Measurements from ENCODE around the gene INKA1.
A peak's percentile ranks its signal among the peaks of the same experiment; 100 is the strongest.

INKA1 gene

GRCh38 chr3:49787182-49787464, 15.9 kb upstream of the INKA1 start:
- no peak for DNase-seq

DNA sequence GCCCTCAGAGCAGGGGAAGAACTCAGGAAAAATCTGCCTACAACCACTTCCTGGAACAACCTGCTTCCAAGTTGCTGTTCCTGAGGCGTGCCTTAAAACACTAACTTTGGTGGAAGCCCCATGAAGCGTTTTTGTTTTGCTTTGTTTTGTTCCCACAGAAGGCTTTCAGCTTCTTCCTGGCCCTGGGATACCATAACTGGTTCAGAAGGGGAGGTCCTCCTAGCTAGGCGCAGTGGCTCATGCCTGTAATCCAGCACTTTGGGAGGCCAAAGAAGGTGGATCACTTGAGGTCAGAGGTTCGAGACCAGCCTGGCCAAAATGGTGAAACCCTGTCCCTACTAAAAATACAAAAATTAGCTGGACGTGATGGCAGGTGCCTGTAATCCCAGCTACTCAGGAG, 15.5 kb upstream of the INKA1 start:
- no peak for DNase-seq

GRCh38 chr3:49788056-49788455, 15.0 kb upstream of the INKA1 start:
- DNase-seq = no peak

DNA sequence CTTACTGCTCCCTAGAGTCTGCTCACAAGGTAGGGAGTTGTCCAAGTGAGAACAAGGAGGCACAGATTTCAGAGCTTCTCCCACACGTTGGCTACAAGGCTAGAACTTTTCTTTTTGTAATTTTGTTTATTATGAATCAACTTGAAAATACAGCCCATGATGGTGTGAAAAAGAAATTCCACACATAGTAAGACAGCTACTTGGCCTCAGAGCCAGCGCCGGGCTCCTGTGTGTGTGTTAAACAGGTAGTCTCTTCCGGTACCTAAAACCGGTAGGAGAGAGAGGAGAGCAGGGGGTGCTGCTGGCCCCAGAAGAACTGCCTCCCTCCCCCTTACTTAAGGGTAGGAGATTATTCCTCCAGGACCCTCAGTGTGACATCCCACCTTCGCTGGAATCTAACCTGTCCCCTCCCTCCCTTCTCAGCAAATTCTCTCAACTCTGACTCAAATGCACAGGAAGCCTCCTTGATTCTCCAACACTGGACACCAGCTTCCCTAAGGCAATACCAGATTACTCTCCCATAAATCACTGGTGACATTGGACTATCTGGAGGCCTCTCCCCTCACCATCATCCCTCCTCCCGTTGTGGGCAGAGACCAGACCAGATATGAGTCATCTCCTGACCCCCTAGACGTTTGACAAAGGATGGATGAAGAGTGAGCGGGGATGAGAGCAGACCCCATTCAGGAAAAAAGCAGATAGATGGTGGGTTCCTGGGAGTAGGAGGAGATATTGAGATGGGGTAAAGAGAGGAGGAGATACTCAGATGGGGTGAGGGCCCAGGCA, 12.2 kb upstream of the INKA1 start:
- no peak for DNase-seq

GRCh38 chr3:49791571-49791970, 11.5 kb upstream of the INKA1 start:
- no peak for DNase-seq

- DNase-seq = no peak
Measured at GRCh38 chr3:49792371-49793150, 10.5 kb upstream of the INKA1 start.

DNA sequence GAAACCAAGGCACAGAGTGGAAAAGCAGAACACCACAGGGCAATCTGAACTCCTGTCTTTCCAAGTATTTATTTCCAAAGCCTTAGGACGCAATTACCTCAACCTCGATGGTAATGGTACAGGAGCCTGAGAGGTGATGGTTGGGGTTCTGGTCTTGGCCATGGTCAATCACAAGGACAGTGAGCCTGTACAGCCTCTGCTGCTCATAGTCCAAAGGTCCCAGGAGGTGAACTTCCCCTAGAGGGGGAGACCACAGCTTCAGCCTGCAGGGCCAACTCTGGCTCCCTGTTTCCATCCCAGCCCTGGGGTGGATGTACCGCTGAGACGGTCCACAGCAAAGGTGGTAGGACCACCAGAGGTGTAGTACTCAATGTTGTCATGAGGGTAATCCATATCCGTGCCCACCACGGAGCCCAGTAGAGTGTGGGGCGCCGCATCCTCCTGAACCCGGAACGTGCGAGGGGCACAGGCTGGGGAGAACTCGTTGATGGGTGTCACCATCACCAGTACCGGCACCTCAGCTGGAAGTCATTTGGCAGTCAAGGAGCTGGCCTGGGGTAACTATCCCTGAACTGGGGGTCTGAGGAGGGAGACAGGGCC, 9.5 kb upstream of the INKA1 start:
- no peak for DNase-seq

DNA sequence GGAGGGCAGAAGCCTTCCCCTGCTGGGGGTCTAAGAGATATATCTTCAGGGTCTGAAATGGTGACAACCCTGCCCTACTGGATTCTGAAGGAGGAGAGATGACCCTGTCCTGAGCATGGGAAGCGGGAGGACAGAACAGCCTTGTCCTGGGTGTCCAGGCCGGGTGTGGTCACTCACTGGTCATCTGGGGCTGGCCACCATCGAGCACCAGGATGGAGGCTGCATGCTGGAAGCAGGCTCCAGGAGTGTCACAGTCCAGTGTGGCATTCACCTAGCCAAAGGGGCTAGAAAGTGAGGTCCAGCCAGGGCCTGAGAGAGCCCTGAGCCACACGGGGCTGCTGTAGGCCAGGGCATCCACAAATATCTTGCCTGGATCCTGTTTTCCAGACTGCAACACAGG, 8.6 kb upstream of the INKA1 start:
- DNase-seq = no peak

DNA sequence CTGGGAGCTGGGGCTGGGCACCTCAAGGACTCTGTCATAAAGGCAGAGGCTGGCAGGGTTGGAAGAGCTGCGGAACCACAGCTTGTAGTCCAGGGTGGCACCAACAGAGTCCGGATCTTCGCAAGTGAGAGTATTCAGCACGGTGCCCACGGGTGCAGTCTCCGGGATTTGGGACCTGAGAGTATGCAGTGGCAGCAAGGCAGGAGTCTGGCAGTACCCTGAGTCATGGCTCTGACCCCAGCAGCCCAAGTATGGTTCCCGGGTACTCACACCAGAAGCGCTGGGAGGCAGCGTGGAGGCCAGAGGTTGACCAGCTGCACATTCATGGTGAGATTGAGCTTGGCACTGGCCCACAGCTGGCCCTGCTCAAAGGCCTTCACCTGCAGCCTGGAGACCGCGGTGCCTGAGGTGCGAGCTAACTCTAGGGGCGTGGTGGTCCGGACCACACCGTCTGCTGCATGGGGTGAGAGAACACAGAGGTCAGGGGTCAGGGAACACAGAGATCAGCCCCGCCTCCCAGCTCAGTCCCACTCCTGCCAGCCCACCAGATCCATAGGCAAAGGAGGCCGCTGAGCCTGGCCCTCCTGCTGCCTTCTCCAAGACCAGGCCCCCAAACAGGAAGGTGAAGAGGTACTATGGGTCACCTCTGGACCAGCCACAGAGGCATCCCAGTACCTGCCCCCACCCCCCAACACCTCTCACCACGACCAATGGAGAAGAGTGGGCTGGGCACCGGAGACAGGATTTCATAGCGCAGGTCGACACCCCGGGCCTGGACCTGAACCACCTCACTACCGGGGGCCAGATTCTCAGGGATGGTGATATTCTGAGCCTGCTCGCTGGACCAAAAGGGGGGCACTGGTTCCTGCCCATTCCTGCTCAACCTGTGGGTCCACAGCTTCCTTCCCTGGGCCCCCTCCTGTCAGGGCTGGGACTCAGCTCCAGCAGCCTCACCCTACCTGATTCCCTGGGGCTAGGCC, 7.8 kb upstream of the INKA1 start:
- no peak for DNase-seq

DNA sequence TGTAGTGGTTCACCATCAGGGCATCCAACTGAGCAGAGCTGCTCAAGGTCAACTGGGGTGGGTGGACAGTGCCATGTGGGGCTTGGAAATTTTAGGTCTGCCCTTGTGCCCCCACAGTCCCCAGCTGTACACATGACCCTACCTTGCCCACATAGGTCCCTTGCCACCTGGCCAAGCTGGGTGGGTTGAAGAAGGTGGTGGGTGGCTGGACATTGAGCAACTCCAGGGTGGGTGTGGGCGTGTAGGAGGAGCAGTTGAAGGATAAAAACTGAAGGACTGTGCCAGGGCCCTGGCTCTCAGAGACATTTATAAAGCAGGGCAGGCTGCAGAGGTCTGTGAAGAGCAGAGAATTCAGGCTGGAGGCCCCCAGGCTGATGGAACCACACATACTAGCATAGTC, 4.0 kb upstream of the INKA1 start:
- DNase-seq = no peak

- DNase-seq = no peak
Measured at GRCh38 chr3:49799761-49800160, 3.3 kb upstream of the INKA1 start, which contains the start of gene CDHR4. Gene CDHR4, minus strand, starts transcription at chr3:49799873. Its CDS starts 61 bp downstream, at chr3:49799812.

GRCh38 chr3:49801160-49801559, 1.9 kb upstream of the INKA1 start:
- no peak for DNase-seq

- DNase-seq = no peak
Measured at GRCh38 chr3:49803465-49804140, 542 bp downstream of the INKA1 start.

GRCh38 chr3:49804141-49805041, 1.3 kb downstream of the INKA1 start:
- DNase-seq = no peak

DNA sequence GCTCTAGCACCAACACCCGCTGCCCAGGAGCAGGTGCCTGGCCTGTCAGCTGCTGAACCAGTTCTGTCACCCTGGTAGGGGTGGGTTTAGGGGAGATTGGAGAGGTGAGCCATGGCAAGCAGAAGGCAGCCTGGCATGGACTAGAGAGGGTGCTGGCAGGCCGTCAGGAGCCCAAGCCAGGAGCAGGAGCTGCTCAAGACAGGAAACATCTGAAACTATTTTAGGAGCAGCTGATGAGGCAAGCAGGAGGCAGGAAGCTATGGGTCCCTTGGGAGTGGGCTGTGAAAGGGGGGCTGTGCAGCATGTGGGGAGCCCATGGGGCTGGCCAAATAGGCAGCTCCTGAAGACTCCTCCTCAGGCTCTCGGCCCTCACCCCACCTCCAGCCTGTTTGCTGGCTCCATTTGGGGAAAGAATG, 2.3 kb downstream of the INKA1 start:
- peak; percentile 21 for DNase-seq

- peak; percentile 27 for DNase-seq
Measured at GRCh38 chr3:49805897-49806701, 3.0 kb downstream of the INKA1 start.

- no peak for DNase-seq
Measured at GRCh38 chr3:49806850-49807249, 3.8 kb downstream of the INKA1 start.

DNA sequence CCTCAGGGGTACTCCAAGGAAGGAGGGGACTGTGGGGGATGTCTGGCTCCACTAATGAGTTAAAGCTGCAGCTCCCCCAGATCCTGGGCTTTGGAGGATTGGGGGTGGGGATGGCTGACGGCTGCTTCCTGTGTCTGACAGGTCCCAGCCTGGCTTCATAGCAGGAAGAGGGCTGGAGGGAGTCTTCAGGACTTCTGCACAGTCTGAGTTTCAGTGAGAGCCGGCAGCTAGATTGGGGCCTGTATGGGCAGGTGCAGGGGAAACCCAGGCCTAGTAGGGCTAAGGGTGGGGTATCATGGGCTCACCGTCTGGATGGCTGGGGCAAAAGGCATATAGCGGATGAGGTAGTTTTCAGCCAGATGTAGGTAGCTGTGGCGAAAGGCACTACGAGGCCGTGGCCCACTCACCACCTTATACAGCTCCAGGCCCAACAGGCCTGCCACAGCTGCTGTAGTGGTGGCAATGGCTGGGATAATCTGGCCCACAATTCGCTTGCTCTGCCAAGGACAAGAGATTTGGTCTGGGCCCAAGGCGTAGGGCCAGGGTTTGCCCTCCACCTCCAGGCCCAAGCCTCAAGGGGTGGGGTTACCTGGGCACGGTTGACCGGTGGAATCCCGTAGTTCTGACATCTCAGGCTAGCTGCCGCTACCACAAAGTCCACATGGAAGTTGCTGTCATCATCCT, 4.5 kb downstream of the INKA1 start:
- DNase-seq = no peak

DNA sequence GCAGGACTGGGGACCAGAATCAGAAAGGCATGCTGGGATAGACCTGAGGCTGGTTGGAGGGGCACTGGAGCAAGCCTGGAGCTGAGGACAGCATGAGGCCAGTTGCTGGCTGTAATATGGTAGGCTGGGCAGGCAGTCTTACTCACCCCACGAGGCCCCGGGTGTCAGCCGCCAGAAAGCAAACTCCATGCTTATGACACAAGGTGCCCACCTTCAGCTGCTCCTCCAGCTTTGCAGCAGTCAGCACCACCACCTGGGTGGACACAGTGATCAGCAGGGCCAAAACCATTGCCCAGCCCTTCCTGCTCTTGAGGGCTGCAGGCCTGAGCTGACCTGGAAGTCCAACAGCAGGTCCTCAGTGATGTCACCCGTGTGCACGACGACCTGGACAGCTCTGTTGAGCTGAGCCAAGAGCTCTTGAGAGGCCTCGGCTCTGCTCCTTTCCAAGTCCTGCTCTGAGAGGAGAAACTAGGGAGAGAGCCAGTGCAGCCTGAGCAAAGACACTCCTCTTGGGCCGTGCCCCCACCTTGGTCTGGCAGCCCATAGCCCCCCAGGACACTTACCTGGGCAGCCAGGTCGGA, 9.9 kb downstream of the INKA1 start:
- DNase-seq = no peak
